ENCODE data around the gene INTS14.

The INTS14 gene

GRCh38 chr15:65530318-65531111 is 80.4 kb downstream of the INTS14 start, which contains the start of gene HACD3:
HACD3 (plus strand) TSS chr15:65530463; CDS start chr15:65530632, 169 bp downstream.
- DNase-seq: peak; percentile 84

DNA sequence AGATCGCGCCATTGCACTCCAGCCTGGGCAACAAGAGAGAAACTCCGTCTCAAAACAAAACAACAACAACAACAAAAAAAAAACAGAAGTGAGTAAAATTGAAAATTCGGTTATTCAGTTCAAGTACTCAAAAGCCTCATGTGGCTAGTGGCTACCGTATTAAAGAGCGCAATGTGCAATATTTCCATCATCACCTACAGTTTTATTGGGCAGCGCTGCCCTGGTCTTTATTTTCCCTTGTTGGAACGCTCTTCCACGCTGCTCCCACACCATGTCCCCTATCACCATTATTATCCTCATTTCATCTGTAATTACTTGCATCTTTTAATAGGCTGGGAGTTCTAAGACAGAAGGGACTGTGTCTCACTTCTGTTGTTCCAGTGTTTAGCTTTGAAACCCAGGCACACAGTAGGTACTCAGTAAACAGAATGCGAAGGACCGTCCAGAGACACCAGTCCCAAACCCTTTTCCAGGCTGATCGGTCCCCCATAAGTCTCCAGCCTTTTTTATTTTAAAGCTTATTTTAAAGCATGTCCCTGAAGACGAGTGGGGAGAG is 81.1 kb downstream of the INTS14 start:
- DNase-seq: no peak
